NCI-H1048 (cell line): ENCODE results near the gene ATAD2B.
"Not testable (repeated sequence)": the region's sequence is repeated elsewhere in the genome, so short reads cannot be mapped to it uniquely, and the experiment has no call there.

ENCODE experiments used
- DNase-seq: peaks from one replicate; lab custom pipeline; 2025; lab: John Stamatoyannopoulos, UW

ATAD2B gene

GRCh38 chr2:23788100-23788499 is 138.8 kb downstream of the ATAD2B start:
- no peak for DNase-seq

- DNase-seq = no peak
Observed at GRCh38 chr2:23784971-23785370, 142.0 kb downstream of the ATAD2B start.

- no peak for DNase-seq
Observed at GRCh38 chr2:23782646-23783045, 144.3 kb downstream of the ATAD2B start.

- DNase-seq = no peak
Observed at GRCh38 chr2:23782126-23782525, 144.8 kb downstream of the ATAD2B start.

- not testable (repeated sequence) for DNase-seq
Observed at GRCh38 chr2:23780465-23780864, 146.5 kb downstream of the ATAD2B start.

- DNase-seq = no peak
Observed at GRCh38 chr2:23777826-23778225, 149.1 kb downstream of the ATAD2B start.

GRCh38 chr2:23776021-23776420 is 150.9 kb downstream of the ATAD2B start:
- DNase-seq = no peak

- DNase-seq = no peak
Observed at GRCh38 chr2:23772684-23773083, 154.2 kb downstream of the ATAD2B start.

- DNase-seq = no peak
Observed at GRCh38 chr2:23772056-23772455, 154.9 kb downstream of the ATAD2B start.

GRCh38 chr2:23769364-23769763 is 157.6 kb downstream of the ATAD2B start:
- DNase-seq = no peak

GRCh38 chr2:23767876-23768621 is 158.9 kb downstream of the ATAD2B start:
- DNase-seq = no peak

- no peak for DNase-seq
Observed at GRCh38 chr2:23762141-23762540, 164.8 kb downstream of the ATAD2B start.

GRCh38 chr2:23761638-23762037 is 165.3 kb downstream of the ATAD2B start:
- DNase-seq = no peak

GRCh38 chr2:23760736-23761135 is 166.2 kb downstream of the ATAD2B start:
- no peak for DNase-seq

- DNase-seq = no peak
Observed at GRCh38 chr2:23757686-23758433, 169.1 kb downstream of the ATAD2B start.

- no peak for DNase-seq
Observed at GRCh38 chr2:23756593-23757292, 170.2 kb downstream of the ATAD2B start.

- no peak for DNase-seq
Observed at GRCh38 chr2:23754970-23755369, 172.0 kb downstream of the ATAD2B start.

GRCh38 chr2:23753291-23754010 is 173.5 kb downstream of the ATAD2B start:
- DNase-seq = no peak

- DNase-seq = no peak
Observed at GRCh38 chr2:23751747-23752265, 175.1 kb downstream of the ATAD2B start.

GRCh38 chr2:23746141-23746863 is 180.6 kb downstream of the ATAD2B start:
- DNase-seq = no peak

GRCh38 chr2:23745726-23746105 is 181.2 kb downstream of the ATAD2B start:
- no peak for DNase-seq
